Liver (tissue), 9 donors: Measurements from ENCODE around the gene ARHGAP21. TPM values are rescaled to one million over a fixed set of nuclear protein-coding genes. Genes with fewer than 3 reads are reported as not detected.

Experiments
- DNase-seq: peaks from one replicate; pipeline ENCODE4 v3.0.0-alpha.2; 2017; ENCODE audit warnings: low spot score
- H3K27ac ChIP-seq, 2 donors: one replicate each; pipeline ENCODE4 v1.7.0; 2013; ENCODE audit warnings: inconsistent platforms in 2 of 2, low read length in 2 of 2, control low read depth in 1 of 2, low read depth in 1 of 2, mild to moderate bottlenecking in 1 of 2
- H3K27me3 ChIP-seq, 4 donors: one replicate each; pipeline versions ENCODE4 v1.6.1 to v1.7.0; 2013; ENCODE audit warnings: low read length in 3 of 4, inconsistent platforms in 1 of 4, mild to moderate bottlenecking in 1 of 4, moderate library complexity in 1 of 4; ENCODE audit not compliant: control insufficient read depth in 4 of 4, insufficient read depth in 4 of 4
- H3K36me3 ChIP-seq, 4 donors: one replicate each; pipeline versions ENCODE4 v1.6.1 to v1.7.0; 2013; ENCODE audit warnings: low read length in 3 of 4, mild to moderate bottlenecking in 3 of 4, low read depth in 1 of 4, moderate library complexity in 1 of 4; ENCODE audit not compliant: control insufficient read depth in 4 of 4, insufficient read depth in 3 of 4
- H3K4me1 ChIP-seq, 4 donors: one replicate each; pipeline versions ENCODE4 v1.6.1 to v1.7.0; 2013; ENCODE audit warnings: low read length in 3 of 4, mild to moderate bottlenecking in 3 of 4, moderate library complexity in 1 of 4; ENCODE audit not compliant: control insufficient read depth in 4 of 4, insufficient read depth in 4 of 4
- H3K4me3 ChIP-seq, 3 donors: one replicate each; pipeline versions ENCODE4 v1.6.1 to v1.7.0; 2013; ENCODE audit warnings: low read length in 3 of 3, control low read depth in 1 of 3, low read depth in 1 of 3, mild to moderate bottlenecking in 1 of 3
- H3K9ac ChIP-seq, 2 donors: one replicate each; pipeline ENCODE4 v1.7.0; 2013; ENCODE audit warnings: low read length in 2 of 2, mild to moderate bottlenecking in 2 of 2, moderate library complexity in 2 of 2, control low read depth in 1 of 2, low read depth in 1 of 2
- H3K9me3 ChIP-seq, 4 donors: one replicate each; pipeline versions ENCODE4 v1.6.1 to v1.7.0; 2013; ENCODE audit warnings: low read length in 3 of 4; ENCODE audit not compliant: control insufficient read depth in 4 of 4
- EGR1 ChIP-seq, 2 donors: IDR thresholded peaks; 2 replicates each; pipeline ENCODE4 v1.6.1; 2016 to 2018; ENCODE audit warnings: antibody characterized with exemption in 2 of 2, low read depth in 2 of 2
- FOXA1 ChIP-seq: IDR thresholded peaks from 2 replicates; pipeline ENCODE4 v1.6.1; 2016; ENCODE audit warnings: antibody characterized with exemption
- FOXA2 ChIP-seq: IDR thresholded peaks from 2 replicates; pipeline ENCODE4 v1.6.1; 2016; ENCODE audit warnings: antibody characterized with exemption
- GABPA ChIP-seq, 2 donors: IDR thresholded peaks in 1 of 2; conservative IDR thresholded peaks in 1 of 2; 2 replicates each; pipeline ENCODE4 v1.6.1; 2016; ENCODE audit warnings: antibody characterized with exemption in 2 of 2, mild to moderate bottlenecking in 1 of 2, moderate library complexity in 1 of 2
- HNF4A ChIP-seq, 2 donors: conservative IDR thresholded peaks; 2 replicates each; pipeline ENCODE4 v1.6.1; 2016; ENCODE audit warnings: antibody characterized with exemption in 2 of 2, mild to moderate bottlenecking in 2 of 2
- HNF4G ChIP-seq: IDR thresholded peaks from 2 replicates; pipeline ENCODE4 v1.6.1; 2016; ENCODE audit warnings: antibody characterized with exemption
- JUND ChIP-seq, 2 donors: IDR thresholded peaks; 2 replicates each; pipeline ENCODE4 v1.6.1; 2016; ENCODE audit warnings: antibody characterized with exemption in 2 of 2
- NR2F2 ChIP-seq: IDR thresholded peaks from 2 replicates; pipeline ENCODE4 v1.6.1; 2016; ENCODE audit warnings: antibody characterized with exemption
- RAD21 ChIP-seq, 2 donors: IDR thresholded peaks; 2 replicates each; pipeline ENCODE4 v1.6.1; 2016; ENCODE audit warnings: antibody characterized with exemption in 2 of 2, mild to moderate bottlenecking in 2 of 2
- RXRA ChIP-seq, 2 donors: IDR thresholded peaks; 2 replicates each; pipeline ENCODE4 v1.6.1; 2017 to 2018; ENCODE audit warnings: antibody characterized with exemption in 2 of 2, mild to moderate bottlenecking in 1 of 2
- SP1 ChIP-seq: IDR thresholded peaks from 2 replicates; pipeline ENCODE4 v1.6.1; 2018; ENCODE audit warnings: antibody characterized with exemption, mild to moderate bottlenecking
- TAF1 ChIP-seq: conservative IDR thresholded peaks from 2 replicates; pipeline ENCODE4 v1.6.1; 2016; ENCODE audit warnings: antibody characterized with exemption, mild to moderate bottlenecking
- YY1 ChIP-seq: IDR thresholded peaks from 2 replicates; pipeline ENCODE4 v1.6.1; 2016; ENCODE audit warnings: antibody characterized with exemption, mild to moderate bottlenecking
- WGBS: extraction: QIAGEN DNeasy Blood & Tissue Kit; methylation state at CpG from one replicate; pipeline ENCODE4 v1.1.7; 2013; 5-methylcytosine and 5-hydroxymethylcytosine counted together
- polyA plus RNA-seq, 2 donors: library from polyadenylated mRNA; stranded (reverse) in 1 of 2; unstranded in 1 of 2; fragments of 200-250 nt in 1 of 2; fragments of >200 nt in 1 of 2; fragmentation: Nextera tagmentation in 1 of 2; extraction: Ambion mirVana in 1 of 2; gene quantifications; one replicate each; pipeline versions ENCODE4 v1.2.1 to v1.2.3, GENCODE V29; 2013 to 2015
- total RNA-seq, 2 donors: library from RNA; depleted of rRNA; stranded (reverse); fragments of >200 nt; gene quantifications; one replicate each; pipeline ENCODE4 v1.2.3, GENCODE V29; 2014
- TF ChIP-seq, protein P1 (sequence below): IDR thresholded peaks from 2 replicates; pipeline ENCODE4 v1.6.1; 2016; ENCODE audit warnings: antibody characterized with exemption
- TF ChIP-seq, protein P2 (sequence below): fragments of 150-350 bp; IDR thresholded peaks from 2 replicates; pipeline ENCODE4 v1.5.1; 2017; ENCODE audit warnings: improper control_type of control experiment, low read depth, low read length; ENCODE audit not compliant: missing input control
- TF ChIP-seq, protein P3 (sequence below): IDR thresholded peaks from 2 replicates; pipeline ENCODE4 v1.6.1; 2016; ENCODE audit warnings: antibody characterized with exemption
- TF ChIP-seq, protein P4 (sequence below): IDR thresholded peaks from 2 replicates; pipeline ENCODE4 v1.6.1; 2016; ENCODE audit warnings: antibody characterized with exemption
- TF ChIP-seq, protein P5 (sequence below): IDR thresholded peaks from 2 replicates; pipeline ENCODE4 v1.6.1; 2016; ENCODE audit warnings: antibody characterized with exemption, mild to moderate bottlenecking
- donor health status: healthy.
- donor health status: healthy.
- donor health status: healthy.
- donor health status: healthy.
- donor health status: healthy.

The ARHGAP21 gene
- total and polyA plus RNA-seq, 4 donors: 7.8 to 30.6 (median 15.7) TPM

DNA sequence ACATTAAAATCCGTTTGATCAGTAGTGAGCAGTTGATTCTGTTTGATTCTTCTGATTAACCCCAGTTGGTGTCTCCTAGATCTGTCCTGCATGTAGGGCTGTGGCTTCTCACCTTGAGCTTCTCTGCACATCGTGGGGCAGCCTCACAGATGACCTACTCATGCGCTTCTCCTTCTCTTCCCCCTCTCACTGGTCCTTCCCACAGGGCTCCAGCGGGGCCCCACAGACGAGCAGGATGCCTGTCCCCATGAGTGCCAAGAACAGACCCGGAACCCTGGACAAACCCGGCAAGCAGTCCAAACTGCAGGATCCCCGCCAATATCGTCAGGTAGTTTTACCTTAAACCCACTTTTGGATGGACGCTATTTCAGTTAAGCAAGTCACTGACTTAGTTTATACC lies 178.9 kb downstream of the ARHGAP21 start:
- H3K9ac ChIP-seq: no peak overlapping the region
- DNase-seq: peak; percentile 25
- H3K36me3 ChIP-seq: peaks cover 8 to 64% (median 48%) of the 10 kb centered on the region in 4 donors
- no peaks in the 10 kb centered on the region for H3K27me3 ChIP-seq
- WGBS: 96% methylated on average over 10 of the region's 10 CpGs
- no peak overlapping the region for H3K4me3 ChIP-seq
- H3K4me1 ChIP-seq: no peaks in the 10 kb centered on the region
- no peak overlapping the region for H3K27ac ChIP-seq
- H3K9me3 ChIP-seq: no peaks in the 10 kb centered on the region
- TF ChIP-seq, protein P1, sequence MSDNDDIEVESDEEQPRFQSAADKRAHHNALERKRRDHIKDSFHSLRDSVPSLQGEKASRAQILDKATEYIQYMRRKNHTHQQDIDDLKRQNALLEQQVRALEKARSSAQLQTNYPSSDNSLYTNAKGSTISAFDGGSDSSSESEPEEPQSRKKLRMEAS: no peak
- TF ChIP-seq EGR1 (IDR thresholded peaks at IDR 0.05; ENCODE audit: low read depth in 2 of 2): no peak
- no peak for TF ChIP-seq TAF1
- TF ChIP-seq, protein P2, sequence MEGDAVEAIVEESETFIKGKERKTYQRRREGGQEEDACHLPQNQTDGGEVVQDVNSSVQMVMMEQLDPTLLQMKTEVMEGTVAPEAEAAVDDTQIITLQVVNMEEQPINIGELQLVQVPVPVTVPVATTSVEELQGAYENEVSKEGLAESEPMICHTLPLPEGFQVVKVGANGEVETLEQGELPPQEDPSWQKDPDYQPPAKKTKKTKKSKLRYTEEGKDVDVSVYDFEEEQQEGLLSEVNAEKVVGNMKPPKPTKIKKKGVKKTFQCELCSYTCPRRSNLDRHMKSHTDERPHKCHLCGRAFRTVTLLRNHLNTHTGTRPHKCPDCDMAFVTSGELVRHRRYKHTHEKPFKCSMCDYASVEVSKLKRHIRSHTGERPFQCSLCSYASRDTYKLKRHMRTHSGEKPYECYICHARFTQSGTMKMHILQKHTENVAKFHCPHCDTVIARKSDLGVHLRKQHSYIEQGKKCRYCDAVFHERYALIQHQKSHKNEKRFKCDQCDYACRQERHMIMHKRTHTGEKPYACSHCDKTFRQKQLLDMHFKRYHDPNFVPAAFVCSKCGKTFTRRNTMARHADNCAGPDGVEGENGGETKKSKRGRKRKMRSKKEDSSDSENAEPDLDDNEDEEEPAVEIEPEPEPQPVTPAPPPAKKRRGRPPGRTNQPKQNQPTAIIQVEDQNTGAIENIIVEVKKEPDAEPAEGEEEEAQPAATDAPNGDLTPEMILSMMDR: no peak
- TF ChIP-seq RAD21 (IDR thresholded peaks at IDR 0.05): no peak
- TF ChIP-seq RXRA (IDR thresholded peaks at IDR 0.05): no peak
- no peak for TF ChIP-seq FOXA1
- TF ChIP-seq SP1: no peak
- TF ChIP-seq, protein P3, sequence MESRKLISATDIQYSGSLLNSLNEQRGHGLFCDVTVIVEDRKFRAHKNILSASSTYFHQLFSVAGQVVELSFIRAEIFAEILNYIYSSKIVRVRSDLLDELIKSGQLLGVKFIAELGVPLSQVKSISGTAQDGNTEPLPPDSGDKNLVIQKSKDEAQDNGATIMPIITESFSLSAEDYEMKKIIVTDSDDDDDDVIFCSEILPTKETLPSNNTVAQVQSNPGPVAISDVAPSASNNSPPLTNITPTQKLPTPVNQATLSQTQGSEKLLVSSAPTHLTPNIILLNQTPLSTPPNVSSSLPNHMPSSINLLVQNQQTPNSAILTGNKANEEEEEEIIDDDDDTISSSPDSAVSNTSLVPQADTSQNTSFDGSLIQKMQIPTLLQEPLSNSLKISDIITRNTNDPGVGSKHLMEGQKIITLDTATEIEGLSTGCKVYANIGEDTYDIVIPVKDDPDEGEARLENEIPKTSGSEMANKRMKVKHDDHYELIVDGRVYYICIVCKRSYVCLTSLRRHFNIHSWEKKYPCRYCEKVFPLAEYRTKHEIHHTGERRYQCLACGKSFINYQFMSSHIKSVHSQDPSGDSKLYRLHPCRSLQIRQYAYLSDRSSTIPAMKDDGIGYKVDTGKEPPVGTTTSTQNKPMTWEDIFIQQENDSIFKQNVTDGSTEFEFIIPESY: no peak
- TF ChIP-seq HNF4A (conservative IDR thresholded peaks at IDR 0.05): no peak
- TF ChIP-seq, protein P4, sequence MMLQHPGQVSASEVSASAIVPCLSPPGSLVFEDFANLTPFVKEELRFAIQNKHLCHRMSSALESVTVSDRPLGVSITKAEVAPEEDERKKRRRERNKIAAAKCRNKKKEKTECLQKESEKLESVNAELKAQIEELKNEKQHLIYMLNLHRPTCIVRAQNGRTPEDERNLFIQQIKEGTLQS: no peak
- TF ChIP-seq, protein P5, sequence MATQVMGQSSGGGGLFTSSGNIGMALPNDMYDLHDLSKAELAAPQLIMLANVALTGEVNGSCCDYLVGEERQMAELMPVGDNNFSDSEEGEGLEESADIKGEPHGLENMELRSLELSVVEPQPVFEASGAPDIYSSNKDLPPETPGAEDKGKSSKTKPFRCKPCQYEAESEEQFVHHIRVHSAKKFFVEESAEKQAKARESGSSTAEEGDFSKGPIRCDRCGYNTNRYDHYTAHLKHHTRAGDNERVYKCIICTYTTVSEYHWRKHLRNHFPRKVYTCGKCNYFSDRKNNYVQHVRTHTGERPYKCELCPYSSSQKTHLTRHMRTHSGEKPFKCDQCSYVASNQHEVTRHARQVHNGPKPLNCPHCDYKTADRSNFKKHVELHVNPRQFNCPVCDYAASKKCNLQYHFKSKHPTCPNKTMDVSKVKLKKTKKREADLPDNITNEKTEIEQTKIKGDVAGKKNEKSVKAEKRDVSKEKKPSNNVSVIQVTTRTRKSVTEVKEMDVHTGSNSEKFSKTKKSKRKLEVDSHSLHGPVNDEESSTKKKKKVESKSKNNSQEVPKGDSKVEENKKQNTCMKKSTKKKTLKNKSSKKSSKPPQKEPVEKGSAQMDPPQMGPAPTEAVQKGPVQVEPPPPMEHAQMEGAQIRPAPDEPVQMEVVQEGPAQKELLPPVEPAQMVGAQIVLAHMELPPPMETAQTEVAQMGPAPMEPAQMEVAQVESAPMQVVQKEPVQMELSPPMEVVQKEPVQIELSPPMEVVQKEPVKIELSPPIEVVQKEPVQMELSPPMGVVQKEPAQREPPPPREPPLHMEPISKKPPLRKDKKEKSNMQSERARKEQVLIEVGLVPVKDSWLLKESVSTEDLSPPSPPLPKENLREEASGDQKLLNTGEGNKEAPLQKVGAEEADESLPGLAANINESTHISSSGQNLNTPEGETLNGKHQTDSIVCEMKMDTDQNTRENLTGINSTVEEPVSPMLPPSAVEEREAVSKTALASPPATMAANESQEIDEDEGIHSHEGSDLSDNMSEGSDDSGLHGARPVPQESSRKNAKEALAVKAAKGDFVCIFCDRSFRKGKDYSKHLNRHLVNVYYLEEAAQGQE: no peak
- no peak for TF ChIP-seq FOXA2
- TF ChIP-seq JUND (IDR thresholded peaks at IDR 0.05): no peak
- no peak for TF ChIP-seq HNF4G
- TF ChIP-seq YY1: no peak
- no peak for TF ChIP-seq GABPA (IDR thresholded peaks at IDR 0.05 in 1 of 2, conservative IDR thresholded peaks at IDR 0.05 in 1 of 2)
- TF ChIP-seq NR2F2: no peak
